ENCODE data around the gene NCAM2.
"Not testable (repeated sequence)": the region's sequence is repeated elsewhere in the genome, so short reads cannot be mapped to it uniquely, and the experiment has no call there.

Gene NCAM2

DNA sequence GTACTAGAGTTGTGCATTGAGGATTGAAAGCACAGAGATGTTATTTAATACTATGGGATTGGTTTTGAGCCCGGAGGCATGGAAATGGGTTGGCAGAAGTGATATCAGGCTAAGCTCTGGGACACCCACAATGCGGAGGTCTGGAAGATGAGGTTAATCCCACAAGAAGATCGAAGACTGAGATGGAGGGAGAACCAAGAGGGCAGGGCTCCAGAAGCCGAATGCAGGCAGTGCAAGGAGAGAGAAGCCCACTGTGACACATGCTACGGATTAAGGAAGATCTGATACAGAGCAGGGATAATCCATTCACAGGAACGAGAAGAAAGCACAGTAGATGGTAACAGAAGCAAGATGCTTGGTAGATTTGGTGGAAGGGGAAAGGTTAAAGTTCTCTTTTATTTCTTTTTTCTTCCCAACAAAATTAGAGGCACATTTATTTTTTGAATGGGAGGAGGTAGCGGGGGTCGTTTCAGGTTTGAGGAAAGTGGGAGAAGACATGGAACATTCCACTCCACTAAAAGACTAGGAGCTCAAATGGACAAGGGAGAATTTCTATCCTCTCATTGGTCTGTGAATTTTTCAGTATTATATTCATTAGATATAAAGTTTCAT, 113.2 kb downstream of the NCAM2 start:
- DNase-seq, result no peak

DNA sequence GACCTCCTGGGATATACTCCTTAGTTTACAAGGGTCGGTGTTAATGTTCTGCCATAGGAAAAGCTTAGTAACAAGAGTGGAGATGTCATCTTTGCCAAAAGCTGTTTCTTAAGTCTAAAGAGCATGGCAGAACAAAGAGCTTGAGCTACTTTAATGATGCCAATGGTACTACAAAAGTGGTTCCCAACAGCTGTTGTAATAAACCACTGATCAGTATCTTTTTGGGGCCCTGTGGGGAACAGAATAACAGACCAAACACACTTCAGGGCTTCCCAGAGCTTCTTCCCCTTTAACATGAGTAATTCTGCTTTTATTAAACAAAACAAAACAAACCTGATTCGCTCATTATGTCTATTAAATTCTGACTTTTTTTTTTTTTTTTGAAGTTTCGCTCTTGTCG, 116.3 kb downstream of the NCAM2 start:
- DNase-seq, result no peak

DNA sequence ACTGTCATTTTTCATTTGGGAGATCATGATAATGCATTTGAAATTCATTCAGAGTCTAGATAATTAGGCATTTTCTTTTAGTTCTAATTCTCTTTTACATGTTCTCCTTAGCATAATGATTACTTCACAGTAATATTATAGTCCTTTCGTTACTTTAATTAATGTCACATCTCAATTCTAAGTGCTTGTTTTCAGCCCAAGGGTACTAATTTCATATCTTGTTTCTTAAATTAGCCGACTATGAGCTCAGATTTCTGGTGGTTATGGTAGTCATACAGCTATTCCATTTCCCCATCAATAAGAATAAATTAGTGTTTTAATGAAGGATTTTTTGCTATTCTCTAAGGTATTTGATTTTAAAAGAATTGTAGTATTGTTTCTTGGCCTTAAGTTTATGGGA, 120.9 kb downstream of the NCAM2 start:
- DNase-seq, result no peak

DNA sequence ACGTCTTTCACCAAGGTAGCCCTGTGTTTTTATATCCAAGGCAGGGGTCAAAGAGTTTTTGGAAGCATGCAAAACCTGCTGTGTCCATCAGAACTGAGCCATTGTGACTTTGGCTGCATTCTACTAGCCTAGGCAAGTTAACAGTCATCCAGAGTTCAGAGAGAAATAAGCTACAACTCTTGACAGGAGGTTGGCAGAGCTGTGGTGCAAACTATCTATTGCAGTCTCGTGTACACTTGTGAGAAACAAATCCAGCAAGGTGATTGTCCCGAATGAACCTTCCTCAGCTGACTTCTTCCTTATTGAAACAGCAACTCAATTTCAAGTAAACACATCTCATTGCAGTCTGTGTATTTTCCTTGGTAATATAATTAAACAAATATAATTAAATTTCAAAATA, 124.5 kb downstream of the NCAM2 start:
- no peak for DNase-seq

DNA sequence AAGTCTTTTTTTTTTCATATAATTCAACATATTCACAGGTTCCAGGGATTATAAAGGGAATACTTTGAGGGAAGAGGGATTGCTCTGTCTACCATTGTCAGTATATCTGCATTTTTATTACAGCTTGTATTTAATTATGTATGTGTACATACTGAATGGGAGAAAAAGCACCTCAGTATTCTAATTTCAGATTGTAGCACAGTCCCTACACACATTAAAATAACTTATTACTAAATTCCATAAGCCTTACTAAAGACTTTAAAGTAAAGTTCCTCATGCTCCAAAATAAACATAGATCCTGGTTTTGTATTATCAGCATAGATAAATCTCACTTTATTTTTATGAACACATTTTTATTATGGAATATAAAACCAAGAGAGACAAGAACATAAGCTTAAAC, 134.2 kb downstream of the NCAM2 start:
- no peak for DNase-seq

DNA sequence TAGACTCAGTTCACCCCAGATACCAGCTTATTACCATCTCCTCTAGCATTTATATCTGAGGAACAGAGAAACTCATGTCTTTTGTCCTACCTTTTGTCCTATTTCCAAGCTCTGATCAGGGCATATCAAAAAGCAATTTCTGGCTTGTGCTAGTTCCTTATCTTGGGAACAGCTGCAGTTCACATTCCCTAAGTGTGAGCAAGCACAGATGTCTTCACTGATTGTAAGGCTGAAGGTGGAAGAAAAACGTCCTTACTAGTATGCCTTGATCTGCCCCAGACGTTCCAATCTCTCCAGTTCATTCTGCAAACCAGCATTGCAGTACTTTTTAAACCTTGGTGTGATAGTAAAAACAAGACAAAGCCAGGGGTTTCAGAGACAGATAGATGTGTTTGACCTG, 139.8 kb downstream of the NCAM2 start:
- DNase-seq, result peak; percentile 59

DNA sequence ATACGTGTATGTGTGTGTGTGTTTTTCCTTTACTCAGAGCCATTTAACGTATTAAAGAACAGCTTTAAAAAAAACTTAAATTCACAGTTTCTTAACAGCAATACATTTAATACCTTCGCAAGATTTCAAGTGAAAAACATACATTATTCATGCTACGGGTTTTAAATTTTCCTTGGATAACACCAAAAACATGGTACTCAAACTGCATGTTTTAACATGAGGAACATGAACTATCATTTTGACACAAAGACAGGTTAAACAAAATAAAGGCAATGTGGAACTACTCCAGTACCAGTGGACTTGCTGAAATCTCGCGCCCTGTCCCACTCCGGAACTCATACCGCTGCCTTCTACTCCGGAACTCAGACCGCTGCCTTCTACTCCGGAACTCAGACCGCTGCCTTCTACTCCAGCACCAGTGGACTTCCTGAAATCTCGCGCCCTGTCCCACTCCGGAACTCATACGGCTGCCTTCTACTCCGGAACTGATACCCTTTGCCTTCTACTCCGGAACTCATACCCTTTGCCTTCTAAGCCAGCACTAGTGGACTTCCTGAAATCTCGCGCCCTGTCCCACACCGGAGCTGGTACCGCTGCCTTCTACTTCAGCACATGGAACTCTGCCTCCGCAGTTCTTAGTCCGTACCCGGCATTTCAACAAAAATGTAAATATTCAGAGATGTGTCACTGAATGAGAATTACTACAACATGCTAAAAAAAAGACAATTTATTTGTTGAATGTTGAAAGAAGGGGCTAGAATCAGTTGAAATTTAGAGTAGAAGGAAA, 148.6 kb downstream of the NCAM2 start:
- no peak for DNase-seq

DNA sequence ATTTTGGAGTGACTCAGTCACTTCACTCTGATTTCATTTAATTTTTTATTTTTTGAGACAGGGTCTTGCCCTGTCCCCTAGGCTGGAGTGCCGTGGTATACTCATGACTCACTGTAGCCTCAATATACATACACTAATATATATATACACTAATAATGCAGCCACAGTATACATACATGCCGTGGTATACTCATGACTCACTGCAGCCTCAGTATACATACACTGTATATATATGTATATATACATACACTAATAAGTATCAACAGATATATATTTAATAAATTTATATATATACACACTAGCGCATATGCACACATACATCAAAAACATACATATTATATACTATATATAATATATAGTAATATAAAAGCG, 149.2 kb downstream of the NCAM2 start:
- no peak for DNase-seq

DNA sequence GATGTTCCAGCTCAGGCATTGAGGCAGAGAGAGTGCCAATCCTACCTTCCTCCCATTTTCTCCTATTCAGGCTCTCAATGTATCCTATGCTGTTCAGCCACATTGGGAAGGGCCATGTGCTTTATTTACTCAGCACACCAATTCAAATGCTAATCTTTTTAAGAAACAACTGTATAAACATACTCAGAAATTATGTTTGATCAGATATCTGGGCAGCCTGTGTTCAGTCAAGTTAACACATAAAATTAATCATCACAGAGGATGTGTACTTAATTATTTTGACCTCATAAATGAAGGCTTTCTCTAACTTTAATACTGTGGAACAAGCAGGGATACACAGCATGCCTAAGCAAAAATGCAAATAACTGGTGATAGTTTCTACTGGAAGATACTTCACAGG, 149.8 kb downstream of the NCAM2 start:
- DNase-seq, result no peak

DNA sequence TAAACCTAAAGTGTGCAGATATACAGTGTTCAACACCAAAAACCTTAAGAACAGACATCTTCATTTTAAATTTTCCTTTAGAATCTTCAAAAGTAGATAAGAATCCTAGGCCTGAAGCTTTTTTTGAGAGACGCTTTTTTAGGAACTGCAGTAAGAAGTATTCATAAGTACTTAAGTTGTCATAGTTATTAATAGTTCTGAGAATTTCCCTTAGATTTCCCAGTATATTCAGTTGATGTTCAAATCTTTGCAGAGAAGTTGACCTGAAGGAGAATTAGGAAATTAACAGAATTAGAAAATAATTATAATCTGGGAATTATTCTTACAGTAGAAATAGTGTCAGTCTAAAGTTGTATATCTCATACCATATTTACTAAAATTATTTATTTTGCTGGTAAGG, 150.3 kb downstream of the NCAM2 start:
- no peak for DNase-seq

DNA sequence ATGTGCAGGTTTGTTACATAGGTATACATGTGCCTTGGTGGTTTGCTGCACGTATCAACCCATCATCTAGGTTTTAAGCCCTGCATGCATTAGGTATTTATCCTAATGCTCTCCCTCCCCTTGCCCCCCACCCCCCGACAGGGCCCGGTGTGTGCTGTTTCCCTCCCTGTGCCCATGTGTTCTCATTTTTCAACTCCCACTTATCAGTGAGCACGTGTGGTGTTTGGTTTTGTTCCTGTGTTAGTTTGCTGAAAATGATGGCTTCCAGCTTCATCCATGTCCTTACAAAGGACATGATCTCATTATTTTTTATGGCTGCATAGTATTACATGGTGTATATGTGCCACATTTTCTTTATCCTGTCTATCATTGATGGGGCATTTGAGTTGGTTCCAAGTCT, 151.2 kb downstream of the NCAM2 start:
- DNase-seq, result not testable (repeated sequence)

DNA sequence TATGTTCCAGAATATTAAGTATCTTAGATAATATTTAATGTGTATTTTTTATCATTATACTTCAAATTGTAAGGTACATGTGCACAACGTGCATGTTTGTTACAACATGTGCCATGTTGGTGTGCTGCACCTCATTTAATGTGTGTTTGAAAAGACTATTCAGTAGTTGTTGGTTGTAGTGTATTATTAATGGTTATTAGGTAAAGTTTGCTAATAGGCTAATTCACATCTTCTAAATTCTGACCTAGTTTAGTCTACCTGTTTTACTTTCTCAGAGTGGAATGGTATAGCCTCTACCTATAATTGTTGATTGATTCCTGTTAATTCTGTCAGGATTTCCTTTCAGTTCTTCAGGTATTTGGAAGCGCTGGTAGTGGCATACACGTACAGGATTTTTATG, 153.0 kb downstream of the NCAM2 start:
- DNase-seq, result no peak

DNA sequence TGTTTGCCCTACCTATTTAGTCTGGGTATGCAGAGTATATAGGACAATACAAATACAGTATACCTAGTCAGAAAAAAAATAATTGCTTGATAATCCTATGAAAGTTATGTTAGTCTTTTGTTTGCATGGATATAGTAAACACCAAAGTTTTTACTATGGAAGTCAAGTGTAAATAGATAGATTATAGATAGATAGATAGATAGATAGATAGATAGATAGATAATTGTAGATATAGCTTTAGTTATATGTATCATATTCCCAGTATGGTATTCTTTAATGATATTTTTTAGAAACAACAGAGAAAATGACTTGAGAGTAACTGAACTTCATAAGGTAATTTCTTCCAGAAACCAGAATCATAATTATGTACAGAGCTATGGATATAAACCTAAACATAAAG, 158.2 kb downstream of the NCAM2 start:
- no peak for DNase-seq

DNA sequence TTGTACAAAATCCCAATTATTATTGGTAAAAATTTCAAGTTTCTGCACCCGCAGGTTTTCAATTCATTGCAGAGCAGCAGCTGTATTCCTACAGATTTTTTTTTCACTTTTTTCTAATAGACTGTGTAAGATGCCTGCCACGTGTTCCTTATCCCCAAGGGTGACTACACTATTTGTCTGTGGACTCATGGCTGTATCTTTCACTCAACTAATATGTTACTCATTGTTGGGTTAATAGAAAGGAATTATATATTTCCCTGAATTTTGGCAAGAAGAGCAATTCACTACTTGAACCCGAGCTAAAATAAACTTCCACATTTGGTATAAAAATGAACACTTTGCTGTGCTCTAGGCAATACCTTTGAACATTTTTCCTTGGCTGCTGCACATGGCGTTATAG, 158.7 kb downstream of the NCAM2 start:
- peak; percentile 57 for DNase-seq

DNA sequence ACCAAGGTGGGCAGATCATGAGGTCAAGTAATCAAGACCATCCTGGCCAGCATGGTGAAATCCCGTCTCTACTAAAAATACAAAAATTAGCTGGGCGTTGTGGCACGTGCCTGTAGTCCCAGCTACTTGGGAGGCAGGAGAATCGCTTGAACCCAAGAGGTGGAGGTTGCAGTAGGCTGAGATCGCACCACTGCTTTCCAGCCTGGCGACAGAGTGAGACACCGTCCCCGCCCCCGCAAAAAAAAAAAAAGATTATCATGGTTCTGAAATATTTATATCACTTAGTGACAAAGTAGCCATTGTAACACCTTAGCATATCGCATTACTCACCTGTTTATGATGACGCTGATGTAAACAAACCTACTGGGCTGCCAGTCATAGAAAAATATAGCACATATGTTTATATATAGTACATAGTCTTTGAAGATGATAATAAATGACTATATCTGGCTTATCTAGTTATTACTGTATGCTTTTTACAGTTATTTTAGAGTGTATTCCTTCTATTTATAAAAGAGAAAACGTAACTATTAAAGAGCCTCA, 160.2 kb downstream of the NCAM2 start:
- no peak for DNase-seq

DNA sequence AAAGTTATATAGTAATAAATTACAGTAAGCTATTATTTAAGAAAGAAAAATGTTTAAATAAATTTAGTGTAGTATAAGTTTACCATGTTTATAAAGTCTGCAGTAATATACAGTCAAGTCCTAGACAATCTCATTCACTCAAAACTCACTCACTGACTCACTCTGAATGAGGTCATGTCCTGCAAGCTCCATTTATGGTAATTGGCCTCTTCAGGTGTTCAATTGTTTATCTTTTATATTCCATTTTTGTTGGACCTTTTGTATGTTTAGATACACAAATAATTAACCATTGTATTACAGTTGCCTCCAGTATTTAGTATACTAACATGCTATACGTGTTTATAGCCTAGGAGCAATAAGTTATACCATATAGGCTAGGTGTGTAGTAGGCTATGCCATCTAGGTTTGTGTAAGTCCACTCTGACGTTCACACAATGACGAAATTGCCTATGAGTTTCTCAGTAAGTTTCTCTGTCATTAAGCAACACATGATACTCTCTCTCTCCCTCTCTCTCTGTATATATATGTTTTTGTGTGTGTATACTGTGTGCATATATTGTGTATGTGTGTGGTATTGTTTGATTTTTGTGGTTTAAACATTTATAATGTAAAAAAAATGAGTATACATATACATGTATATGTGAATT, 161.2 kb downstream of the NCAM2 start:
- DNase-seq, result no peak

DNA sequence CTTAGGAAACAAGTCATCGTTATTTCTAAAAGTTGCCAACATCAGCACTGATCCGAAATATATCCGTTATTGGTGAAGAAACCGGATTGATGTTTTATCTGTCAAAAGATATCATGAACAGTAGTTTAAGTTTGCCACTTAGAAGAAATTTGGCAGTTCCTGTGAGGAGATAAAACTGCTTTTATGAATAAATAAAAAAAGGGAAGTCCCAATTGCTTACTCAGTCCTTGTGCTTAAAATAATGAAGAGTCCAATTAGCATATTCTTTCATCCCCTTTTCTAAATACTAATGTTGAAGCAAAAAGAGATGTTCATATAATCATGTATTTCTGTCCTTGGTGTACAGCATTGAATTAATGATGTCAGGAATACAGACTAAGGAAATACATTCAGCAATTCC, 164.6 kb downstream of the NCAM2 start:
- no peak for DNase-seq

DNA sequence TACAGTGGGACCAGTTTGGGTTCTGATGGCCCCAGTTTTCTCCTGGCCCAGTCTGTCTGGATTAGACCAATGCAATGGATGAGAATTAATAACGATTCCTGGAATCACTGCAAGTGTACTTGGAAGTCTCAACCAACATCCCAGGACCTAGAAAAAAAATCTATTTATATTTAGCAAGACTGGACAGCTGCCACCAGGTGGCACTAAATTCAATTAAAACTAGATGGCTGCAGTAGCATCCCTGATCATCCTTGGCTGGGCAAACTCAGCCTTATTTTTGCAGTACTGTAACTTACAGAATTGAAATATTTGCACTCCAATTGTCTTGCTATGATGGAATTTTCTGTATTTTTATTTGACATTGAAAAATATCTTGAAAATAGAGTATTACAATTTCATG, 165.7 kb downstream of the NCAM2 start:
- DNase-seq, result peak; percentile 73

DNA sequence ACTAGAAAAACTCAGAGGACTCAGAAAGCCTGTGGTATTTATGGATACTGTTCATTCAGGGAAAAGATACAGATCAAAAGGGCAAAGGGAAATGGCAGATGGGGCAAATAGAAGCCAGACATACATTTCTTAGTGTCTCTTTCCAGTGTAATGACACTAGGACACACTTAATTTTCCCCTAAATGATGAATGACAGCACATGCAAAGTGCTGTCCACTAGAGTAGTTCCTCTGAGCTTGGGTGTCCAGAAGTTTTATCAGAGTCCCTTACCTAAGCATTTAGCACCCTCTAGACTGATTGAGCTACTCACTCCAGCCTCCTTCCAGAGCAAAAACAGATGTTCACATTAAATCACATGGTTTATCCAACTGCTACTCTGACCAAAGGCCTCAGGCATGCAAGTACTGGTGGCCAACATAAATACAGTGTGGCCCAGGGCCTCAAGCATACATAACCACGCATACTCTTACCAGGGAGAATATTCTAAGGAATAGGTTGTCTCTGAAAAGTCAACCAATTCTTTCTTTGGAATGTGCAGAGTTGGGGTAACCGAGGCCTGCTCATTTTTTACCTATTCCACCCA, 166.9 kb downstream of the NCAM2 start:
- peak; percentile 93 for DNase-seq

DNA sequence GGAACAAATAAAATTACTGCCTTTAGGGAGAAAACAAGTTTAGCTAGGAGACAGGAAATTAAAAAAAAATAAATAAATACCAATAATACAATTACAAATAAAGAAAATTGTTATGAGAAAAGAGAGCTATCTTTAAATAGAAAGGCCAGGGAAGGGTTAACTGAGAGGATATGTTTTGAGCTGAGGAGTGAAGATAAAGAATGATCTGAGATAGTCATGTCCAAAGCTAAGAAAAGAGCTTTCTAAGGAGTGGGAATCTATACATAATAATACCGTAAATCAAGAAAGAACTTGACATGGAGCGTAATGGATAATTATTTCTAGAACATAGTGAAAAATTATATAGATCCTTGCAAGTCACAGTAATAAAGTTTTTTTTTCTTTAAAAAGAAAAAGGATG, 176.5 kb downstream of the NCAM2 start:
- DNase-seq, result no peak

DNA sequence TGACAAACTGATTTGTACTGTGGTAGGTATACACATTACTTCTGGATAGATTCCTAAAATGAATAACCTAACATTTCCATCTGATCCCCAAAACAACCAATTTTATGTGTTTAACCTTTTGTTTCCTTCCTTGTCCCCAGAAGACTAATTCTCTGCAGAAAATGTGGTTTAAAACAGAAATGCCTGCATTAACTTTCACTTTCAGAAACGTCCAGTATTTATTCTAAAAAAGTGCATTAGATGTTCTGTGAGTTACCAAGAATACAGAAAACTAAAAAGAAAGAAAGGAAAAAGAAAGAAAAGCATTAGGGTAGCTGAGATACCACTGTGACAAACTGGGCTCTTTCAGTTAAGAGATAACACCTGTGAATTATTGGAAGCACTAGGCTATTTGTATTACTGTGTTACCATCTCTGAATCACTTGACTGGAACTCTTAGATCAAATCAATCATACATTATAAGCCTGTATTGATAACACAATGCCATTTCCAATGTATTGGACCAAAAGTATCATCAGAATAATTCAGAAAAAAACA, 177.7 kb downstream of the NCAM2 start:
- no peak for DNase-seq

DNA sequence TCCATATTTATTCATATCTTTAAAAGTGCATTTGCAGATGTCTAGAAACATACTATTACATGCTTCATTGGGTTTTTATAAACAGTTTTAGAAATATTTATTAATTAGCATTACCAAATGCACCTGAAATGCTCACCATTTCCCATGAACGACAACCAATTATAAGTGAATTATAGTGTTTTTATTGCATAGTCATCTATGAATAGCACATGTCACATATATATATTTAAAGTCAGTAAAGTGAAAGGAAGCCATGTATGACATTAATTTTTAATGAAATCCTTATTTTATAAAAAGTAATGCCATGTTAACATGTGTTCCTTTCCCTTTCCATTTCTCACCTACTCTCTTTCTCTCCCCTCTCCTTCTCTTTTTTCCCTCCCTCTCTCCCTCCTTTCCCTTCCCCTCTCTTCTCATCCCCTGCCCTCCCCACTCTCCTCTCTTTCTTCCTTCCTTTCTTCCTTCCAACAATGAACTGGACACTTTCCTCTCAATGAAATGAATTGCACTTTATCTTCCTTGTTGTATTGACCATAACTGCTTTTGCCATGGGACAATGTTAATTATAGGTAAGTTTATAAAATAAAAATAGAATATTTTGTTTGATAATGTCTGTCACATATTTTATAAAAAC, 179.3 kb downstream of the NCAM2 start:
- DNase-seq, result no peak
